ENCODE data around the gene RAB29.
"Not testable (repeated sequence)": the region's sequence is repeated elsewhere in the genome, so short reads cannot be mapped to it uniquely, and the experiment has no call there.

Gene RAB29

DNA sequence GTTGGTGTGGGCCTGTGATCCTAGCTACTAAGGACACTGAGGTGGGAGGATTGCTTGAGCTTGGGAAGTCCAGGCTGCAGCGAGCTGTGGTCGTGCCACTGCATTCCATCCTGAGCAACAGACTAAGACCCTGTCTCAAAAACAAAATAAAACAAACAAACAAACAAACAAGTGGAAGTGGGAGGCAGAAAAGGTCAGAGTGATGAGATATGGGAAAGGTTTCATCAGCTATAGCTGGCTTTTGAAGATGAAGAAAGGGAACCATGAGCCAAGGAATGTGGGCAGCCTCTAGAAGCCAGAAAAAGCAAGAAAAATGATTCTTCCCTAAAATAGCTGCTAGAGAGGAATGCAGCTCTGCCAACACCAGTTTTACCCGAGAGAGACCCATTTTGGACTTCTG, 14.7 kb downstream of the RAB29 start:
- no peak for DNase-seq

DNA sequence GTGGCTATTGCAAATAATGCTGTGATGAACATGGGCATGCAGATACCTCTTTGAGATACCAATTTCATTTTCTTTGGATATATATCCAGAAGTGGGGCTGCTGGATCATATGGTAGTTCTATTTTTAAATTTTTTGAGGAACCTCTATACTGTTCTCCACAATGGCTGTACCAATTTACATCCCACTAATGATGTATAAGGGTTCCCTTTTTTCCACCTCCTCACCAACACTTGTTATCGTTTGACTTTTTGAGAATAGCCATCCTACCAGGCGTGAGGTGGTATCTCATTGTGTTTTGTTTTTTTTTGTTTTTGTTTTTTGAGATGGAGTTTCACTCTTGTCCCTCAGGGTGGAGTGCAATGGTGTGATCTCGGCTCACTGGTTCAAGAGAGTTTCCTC, 18.7 kb downstream of the RAB29 start:
- no peak for DNase-seq

DNA sequence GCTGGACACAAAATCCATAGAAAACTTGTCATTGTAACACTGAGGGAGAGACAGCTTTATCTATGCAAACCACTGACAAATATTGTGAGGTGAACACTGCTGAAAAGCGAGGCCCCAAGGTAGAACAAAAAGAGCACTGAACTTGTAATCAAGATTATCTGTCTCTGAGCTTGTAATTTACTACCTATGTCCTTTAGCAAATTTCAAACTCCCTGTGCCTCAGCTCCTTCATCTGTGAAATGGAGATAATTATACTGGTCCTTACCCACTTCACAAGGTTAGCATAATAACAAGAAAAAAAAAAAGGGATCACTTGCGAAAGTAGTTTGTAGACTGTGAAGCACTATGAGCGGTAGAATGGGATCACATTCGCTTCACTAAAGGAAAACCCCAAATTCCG, 20.4 kb downstream of the RAB29 start:
- no peak for DNase-seq

DNA sequence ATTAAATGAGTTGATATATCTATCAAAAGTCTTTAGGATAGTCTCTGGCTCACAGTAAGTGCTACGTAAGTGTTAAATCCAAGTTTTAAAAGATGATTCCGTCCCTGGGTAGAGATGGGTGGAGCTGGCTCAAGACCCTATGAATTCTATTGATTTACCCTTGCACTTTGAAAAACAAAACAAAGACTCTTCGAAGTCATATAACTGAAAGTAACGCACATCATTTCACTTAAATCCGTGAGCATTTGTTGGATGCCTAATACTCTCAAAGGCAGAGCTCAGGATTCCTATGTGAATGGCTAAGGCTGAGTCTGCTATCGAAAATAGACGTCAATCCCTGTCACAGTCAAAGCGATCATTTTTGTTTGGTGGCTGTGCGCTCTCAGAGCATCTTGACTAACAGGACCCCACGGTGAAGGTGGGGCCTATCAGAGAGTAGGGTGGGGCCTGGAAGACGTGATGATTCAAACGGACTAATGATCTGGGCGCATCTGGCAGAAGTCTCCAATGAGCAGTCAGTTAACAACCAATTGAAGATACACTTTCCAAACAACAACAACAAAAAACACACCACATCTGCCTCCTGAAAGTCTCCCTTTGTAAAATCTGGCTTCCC, 24.1 kb downstream of the RAB29 start:
- DNase-seq, result no peak

DNA sequence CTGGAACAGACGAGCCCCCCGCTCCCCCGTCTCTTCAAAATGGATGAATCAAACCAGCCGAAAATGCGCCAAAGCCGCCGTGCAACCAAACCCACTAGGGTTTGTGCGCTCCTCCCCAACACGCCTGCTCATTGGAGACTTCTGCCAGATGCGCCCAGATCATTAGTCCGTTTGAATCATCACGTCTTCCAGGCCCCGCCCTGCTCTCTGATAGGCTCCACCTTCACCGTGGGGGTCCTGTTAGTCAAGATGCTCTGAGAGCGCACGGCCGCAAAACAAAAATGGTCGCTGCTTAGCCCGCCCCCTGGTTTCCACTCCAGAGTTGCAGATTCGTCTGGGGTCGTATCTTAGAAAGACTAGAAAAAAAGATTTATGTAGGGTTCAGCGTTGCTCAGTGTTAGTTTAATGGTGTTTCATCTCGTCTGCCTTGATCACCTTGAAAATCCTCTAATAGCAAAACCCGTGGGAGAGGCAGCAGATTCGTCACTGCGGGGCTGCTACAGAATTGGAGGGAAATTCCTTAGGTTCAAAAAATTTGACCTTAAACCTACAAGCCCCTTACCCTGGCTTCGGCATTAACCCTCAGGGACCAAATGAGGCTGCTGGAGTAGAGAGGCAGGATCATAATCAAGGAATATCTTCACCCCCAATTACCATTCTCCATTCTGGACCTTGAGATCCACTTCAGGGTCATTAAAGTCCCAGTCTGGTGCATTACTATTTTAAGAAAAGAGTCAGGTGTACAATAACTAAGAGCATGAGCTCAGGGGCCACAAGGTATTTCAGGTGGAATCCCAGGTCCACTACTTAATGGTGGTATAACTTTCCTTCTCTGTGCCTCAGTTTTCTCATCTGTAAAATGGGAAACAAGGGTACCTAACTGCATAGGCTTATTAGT, 24.9 kb downstream of the RAB29 start, which contains the start of gene NUCKS1:
NUCKS1 (minus strand) TSS at position 45 of the 898 bp plus-strand sequence. CDS start 209 bp downstream, outside the sequence.
- peak; percentile 99 for DNase-seq

DNA sequence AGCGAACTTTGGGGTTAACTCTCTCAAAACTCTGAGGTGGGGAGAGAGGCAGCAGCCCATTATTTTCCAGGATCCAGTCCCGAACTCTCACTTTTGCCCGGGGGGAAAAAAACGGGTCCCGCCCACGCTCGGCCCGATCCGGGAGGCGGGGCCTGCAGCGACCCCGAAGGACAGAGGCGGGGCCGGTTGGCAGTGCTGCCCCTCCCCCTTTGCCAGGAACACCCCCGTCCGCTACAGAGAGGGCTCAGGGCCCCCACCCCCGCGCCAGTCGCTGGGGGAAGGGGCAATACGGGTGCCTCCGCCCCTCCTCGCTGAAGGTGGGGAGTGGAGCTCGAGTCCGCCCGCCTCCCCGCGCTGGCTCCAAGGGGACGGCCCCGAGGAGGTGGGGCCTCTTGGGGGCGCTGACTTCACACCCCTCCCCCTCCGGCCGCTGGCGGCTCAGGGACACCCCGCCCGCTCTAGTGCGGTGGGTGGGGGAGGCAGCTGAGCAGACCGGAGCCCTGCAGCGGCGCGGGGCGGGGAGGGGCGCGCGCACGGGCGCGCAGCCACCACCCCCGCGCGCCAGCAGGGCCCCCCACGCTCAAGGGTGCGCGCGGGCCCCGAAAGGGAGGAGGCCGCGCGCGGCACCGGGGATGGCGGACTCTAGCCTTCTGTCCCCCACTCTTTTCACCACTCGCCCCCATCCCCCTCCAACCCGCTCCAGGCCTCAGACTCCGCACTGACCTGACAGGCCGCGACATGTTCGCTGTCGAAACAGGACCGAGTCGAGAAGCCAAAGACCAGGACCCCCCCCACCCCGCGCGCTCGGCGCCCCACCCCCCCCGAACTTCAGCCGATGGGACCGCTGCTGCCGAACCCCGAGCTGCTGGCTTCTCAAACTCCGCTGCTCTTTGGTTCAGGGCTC, 25.8 kb downstream of the RAB29 start:
- DNase-seq, result peak; percentile 92

DNA sequence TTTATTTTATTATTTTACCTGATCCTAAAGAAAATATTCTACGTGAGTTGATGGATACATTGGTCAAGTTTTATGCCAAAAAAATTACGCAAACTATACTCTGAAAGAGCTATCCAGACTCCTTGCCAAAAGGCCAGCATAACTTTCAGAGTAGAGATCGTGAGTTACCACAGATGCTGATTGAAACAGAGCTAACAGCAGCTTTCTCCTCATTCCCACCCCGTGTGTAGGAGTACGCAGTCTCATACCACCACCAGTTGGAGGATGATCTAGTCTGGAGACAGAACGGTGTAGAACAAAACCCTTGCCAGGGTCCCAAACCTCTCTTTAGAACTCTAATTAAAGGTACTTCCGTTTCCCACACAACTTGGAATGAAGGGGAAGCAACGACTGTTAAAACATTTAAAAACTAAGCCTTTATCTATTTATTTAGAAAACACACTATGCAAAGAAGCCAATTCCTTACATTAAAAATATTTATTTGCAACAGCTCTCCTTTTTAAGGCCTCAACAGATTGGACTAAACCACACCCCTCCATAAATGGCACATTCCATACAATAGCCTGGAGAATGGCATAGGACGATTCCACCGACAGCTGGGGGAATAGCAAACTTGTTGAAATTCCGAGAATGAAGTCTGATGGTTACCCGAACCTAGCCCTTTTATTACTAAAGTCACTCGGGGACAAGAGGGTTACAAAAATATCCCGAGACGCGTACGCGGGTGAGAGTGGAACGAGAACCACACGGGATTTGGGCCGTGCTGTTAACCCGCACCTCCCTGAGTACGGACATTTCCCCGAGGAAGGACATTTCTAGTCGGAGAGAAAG, 26.7 kb downstream of the RAB29 start:
- peak; percentile 52 for DNase-seq

DNA sequence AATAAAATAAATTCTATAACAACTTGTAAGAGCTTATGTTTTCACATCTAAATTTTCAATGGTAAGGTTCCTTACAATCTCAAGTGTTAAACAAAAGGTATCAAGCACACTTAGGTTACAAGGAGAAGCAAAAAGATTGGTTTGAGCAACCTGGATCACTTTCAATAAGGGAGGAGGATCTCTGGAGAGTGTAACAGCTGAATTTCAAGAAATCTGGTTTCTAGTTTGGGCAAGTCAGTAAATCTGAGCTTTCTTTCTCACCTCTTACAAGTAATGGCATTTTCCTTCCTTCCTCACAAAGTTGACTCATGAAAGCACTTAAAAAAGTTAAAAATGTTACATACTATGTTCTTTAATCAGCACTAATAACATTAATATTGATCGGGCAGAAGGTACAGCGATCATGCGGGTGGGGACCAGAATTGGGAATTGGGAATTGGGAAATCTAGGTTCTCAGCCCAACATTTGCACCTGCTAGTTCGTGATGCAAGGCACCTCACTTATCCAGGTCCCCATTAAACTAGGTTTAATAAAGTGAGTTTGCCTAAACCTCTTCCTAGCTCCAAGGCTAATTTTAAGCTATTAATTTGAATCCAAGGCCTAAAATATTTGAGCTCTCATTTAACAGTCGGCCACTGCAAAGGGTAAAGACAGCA, 28.4 kb downstream of the RAB29 start:
- DNase-seq, result no peak

DNA sequence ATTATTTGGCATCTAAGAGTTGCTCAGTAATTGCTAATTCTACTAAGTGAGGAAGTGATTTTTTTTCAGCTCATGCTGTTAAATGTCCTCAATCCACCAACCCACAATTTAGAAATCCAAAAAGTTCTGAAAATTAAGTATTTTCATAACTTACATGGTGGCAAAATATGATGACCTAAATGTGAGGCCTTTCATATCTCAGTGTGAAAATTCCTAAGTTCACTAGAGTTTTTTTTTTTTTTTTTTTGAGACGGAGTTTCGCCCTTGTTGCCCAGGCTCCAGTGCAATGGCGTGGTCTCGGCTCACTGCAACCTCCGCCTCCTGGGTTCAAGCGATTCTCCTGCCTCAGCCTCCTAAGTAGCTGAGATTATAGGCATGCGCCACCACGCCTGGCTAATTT, 30.9 kb downstream of the RAB29 start:
- DNase-seq, result no peak

DNA sequence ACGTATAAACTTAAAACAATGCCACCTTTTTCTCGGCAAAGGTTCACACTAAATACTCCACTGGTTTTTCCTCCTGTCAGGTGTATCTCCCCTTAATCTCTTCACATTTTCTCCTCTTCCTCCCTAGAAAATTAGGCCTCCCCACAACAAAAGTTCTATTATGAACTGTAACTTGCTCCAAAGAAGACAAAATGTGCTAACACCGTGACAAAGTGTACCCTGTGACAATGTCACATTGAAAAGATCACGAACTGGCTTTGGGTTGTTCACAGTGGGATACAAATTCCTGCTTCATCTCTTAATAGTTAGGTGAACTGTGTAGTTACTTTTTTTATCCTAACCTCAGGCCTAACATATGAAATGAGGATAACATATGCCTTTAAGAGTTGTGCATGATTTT, 31.3 kb downstream of the RAB29 start:
- no peak for DNase-seq

DNA sequence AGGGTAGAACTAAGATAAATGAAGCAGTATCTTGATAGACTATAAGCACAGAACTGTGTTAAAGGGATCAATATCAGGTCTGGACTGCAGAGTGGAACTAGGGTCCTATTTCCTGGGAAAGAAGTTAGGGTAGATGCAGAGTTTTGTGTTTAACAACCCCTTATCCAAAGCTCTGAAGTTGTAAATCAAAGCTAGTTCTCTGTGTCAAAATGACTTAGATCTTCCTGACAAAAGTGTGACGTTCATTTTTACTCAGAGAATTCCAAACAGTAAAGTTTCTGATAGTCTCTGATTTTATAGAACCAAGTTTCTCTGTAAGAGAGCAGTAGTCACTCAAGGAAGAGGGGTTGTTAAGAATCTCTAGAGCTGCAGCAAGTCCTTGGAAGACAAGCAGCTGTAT, 33.6 kb downstream of the RAB29 start:
- DNase-seq, result no peak

DNA sequence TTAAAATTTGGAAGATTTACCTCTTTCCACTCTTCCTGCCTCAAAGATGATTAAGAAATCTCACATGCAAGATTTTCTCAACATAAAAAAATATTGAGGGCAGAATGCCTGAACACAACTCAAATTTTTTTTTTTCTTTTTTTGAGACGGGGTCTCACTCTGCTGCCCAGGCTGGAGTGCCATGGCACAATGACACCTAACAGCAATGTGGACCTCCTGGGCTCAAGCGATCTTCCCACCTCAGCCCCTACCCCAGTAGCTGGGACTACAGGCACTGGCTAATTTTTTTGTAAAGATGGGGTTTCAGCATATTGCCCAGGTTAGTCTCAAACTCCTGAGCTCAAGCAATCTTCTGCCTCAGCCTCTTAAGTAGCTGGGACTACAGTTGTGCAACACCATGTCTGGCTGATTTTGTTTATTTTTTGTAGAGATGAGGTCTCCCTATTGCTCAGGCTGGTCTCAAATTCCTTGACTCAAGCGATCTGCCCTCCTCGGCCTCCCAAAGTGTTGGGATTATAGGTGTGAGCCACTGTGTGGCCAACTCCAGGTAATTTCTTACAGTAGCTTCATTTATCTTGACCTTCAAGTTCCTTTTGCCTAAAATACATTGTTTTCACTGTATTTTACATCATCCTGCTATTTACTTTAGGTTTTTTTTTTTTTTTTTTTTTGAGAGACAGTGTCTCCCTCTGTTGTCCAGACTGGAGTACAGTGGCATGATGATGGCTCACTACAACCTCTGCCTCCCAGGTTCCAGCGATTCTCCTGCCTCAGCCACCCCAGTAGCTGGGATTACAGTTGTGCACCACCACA, 35.7 kb downstream of the RAB29 start:
- no peak for DNase-seq

DNA sequence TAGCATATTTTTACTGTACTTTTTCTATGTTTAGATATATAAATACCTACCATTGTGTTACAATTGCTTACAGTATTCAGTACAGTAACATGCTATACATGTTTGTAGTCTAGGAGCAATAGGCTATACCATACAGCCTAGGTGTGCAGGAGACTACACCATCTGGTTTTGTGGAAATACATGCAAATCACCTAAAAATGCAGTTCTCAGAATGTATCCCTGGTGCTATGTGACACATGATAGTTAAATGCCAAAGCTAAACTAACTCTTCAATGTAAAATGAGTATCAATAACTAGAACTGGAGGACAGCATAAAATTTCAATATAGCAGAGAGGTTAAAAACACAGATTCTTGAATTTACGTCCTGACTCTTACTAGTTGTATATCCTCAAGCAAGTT, 40.1 kb downstream of the RAB29 start:
- DNase-seq, result no peak

DNA sequence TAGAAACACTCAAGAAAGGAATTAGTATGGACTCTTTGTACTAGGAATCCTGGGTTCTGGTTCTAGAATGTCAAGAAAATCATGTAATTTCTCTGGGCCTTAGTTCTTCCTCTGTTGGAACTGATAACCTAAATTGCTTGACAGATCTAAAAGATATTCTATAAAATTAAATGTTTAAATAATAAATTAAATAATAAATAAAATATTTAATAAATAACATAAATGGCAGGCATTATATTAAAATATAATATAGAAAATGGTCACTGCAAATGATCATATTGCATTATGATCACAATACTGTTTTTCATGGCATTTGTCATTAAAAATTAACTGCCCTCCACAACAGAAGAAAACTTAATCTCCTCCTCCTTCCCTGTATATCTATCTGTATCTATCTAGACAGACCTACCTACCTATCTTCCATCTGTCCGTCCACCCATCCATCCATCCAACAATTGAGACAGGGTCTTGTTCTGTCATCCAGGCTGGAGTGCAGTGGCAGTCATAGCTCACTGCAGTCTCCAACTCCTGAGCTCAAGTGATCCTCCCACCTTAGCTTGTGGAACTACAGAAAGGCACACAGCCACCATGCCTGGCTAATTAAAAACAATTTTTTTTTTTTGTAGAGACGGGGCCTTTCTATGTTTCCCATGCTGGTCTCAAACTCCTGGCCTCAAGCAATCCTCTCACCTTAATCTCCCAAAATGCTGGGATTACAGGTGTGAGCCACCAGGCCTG, 41.7 kb downstream of the RAB29 start:
- DNase-seq, result no peak

DNA sequence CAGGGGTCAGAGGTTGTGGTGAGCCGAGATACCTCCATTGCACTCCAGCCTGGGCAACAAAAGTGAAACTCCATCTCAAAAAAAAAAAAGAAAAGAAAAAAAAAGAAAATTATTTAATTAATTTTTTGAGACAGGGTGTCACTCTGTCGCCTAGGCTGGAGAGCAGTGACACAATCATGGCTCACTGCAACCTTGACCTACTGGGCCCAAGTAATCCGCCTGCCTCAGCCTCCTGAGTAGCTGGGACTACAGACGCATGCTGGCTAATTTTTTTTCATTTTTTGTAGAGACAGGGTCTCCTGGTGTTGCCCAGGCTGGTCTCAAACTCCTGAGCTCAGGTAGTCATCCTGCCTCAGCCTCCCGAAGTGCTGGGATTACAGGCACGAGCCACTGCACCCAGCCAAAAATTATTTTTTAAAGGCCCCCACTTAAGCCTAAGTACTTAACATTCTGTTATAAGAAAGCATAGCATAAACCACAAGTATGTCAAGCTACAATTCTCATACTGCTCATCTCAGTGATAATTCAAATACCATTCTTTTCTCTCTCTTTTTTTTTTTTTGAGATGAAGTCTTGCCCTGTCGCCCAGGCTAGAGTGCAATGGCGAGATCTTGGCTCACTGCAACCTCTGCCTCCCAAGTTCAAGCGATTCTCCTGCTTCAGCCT, 45.2 kb downstream of the RAB29 start:
- DNase-seq, result no peak

DNA sequence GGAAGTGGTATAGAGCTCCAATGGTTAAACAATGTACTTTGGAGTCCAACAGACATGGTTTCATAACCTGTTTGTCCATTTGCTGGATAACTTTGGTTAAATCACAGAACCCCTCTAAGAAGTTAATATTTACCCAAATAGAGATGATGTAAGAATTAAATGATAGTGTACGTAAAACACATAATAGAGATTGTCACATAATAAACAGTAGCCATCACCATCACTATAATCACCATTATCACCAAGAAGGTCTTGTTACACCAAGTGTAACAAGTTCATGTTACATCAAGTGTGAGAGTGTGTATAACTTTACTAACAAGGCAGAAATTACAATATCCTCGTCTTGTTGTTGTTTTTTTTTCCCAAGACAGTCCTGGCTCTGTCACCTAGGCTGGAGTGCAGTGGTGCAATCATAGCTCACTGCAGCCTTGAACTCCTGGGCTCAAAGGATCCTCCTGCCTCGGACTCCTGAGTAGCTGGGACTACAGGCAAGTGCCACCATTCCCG, 48.6 kb downstream of the RAB29 start:
- no peak for DNase-seq

DNA sequence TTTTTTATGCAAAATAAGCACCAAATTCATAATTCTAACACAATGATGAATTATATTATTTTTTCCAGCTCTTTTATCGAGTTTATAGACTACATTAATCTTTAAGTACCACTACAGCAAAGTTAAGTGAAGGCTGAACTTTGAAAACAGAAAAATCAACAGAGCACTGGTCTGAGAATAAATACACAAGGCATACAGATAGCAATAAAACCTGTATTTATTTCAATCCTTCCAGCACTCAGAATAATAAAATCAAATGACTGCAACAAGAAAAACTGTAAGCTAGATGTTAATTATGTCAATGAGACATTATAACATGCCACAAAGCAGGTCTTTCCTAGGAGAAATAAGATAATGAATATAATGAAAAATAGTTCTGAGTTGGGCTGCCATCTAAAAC, 49.8 kb downstream of the RAB29 start:
- DNase-seq, result no peak

DNA sequence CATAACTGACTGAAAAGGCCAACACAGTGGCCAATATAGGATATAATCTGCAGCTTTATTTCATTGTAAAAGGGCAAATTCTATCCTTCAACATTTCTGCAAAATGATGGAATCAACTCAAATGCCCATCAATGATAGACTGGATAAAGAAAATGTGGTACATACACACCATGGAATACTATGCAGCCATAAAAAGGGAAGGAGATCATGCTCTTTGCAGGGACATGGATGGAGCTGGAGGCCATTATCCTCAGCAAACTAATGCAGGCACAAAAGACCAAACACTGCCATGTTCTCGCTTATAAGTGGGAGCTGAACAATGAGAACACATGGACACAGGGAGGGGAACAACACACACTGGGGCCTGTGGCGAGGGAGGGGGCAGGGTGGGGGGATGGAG, 54.5 kb downstream of the RAB29 start:
- not testable (repeated sequence) for DNase-seq

DNA sequence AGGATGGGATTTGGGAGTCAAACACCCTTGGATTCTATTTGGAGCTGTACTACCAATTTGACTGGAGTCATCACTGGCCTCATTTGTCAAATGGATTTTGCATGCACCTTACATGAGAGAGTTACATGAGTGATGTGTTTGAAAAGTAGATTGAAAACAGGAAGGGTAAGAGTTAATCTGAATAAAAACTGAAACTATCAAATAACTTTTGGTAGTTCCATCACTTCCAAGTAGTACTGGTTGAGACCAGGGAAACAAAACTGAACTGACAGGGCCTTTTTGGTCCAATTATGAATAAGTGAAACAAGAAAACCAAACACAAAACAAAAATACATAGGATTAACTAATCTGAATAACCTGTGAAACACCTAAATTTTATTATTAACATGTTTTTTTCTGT, 55.5 kb downstream of the RAB29 start:
- no peak for DNase-seq

All from NCI-H1105 treated with DMSO at 0.1 percent for 48 hours (cell line).